ENCODE data around the gene RIMS4.

Gene RIMS4

GRCh38 chr20:44762466-44763140 lies 47.7 kb downstream of the RIMS4 start:
- DNase-seq (ENCODE audit: low read depth) = no peak

DNA sequence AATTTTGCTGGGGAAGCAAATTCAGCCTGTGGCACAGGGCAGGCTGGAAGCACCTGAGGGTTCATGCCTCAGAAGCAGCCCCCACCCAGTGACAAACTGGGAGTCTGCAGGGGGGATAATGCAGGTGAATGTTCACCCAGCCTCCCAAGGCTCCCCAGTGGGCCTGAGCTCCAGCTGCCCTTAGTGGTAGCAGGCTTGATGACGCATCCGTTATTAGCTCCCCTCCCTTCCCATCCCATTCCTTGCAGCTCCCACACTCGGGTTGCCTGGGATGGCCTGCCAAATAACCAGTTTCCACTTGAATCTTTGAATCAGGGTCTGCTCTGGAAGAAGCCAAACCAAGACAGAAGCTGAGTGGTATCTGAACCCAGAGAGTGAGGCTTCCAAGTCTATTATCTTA lies 48.9 kb downstream of the RIMS4 start:
- peak; percentile 17 for DNase-seq (ENCODE audit: low read depth)

- no peak for DNase-seq (ENCODE audit: low read depth)
These were observed 50.8 kb downstream of the RIMS4 start for GRCh38 chr20:44759595-44759994.

- DNase-seq (ENCODE audit: low read depth) = no peak
These were observed 51.9 kb downstream of the RIMS4 start for GRCh38 chr20:44758247-44759101.

DNA sequence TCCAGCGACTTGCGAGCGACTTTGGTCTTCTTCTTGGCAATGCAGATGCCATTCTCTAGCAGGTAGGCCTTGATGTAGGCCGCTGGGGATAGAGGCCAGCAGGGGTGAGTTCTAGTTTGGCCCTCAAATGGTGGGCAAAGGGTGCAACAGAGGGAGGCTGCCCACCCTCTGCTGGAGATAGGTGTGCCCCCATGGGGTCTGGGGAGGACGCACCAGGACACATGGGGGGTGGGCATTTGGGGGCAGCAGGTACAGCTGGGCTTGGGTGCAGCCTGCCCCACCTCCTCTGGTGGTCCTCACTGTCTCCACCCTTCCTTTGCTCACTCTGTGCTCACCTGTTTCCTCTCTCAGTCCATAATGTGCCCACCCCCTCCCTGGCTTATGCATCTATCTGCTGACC lies 53.4 kb downstream of the RIMS4 start:
- no peak for DNase-seq (ENCODE audit: low read depth)

DNA sequence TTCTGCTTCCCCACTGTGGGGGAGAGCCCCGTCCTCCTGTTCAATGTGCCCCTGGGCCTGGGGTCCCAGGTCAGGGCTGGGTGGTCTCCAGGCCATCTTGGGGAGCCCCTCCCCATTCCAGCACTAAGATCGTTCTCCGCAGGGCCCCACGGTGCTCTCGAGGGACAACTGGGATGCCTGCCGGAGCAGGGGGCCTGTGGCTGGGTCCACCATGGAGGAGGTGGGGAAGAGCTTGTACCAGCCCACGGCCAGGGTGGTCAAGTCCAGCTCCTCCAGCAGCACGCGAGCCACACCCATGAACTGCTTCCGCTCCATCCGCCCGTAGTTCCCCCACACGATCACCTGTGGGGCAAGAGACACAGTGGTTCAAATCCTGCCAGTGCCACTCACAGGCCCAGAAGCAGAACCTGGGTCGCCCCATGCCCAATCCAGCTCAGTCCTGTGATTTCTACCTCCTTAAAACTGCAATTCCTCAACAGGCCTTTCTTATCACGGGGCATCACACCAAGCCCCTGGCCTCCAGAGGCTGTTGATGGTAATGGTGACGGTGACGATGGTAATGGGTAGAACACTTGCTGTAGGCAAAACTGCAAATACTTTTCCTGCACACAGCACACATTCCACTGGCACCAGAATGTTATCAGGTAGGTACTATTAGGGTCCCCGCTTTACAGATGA lies 54.2 kb downstream of the RIMS4 start:
- no peak for DNase-seq (ENCODE audit: low read depth)

DNA sequence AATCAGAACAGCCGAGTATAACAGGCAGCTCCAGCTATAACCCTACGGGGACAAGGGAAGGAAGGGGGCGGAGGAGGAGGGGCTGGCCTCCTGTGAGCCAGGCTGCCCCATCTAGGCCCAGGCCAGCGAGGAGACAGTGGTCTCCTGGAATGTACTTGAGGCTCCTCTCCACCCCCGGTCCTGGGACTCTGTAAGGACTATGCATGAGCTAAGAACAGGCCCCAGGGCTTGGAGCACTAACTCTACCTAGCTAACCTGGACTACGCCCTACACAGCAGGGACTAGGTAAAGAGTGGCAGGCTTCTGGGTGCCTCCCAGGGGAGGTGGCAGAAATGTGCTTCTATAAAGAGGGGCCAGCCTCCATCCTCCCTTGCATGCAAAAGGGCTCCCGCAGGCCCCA lies 55.8 kb downstream of the RIMS4 start:
- DNase-seq (ENCODE audit: low read depth) = no peak

- no peak for DNase-seq (ENCODE audit: low read depth)
These were observed 58.0 kb downstream of the RIMS4 start for GRCh38 chr20:44752099-44752931.

DNA sequence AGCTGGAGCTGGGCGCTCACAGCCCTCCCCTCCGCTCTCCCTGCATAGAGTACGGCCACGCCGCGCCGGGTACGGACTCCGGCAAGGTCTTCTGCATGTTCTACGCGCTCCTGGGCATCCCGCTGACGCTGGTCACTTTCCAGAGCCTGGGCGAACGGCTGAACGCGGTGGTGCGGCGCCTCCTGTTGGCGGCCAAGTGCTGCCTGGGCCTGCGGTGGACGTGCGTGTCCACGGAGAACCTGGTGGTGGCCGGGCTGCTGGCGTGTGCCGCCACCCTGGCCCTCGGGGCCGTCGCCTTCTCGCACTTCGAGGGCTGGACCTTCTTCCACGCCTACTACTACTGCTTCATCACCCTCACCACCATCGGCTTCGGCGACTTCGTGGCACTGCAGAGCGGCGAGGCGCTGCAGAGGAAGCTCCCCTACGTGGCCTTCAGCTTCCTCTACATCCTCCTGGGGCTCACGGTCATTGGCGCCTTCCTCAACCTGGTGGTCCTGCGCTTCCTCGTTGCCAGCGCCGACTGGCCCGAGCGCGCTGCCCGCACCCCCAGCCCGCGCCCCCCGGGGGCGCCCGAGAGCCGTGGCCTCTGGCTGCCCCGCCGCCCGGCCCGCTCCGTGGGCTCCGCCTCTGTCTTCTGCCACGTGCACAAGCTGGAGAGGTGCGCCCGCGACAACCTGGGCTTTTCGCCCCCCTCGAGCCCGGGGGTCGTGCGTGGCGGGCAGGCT lies 60.1 kb downstream of the RIMS4 start:
- DNase-seq (ENCODE audit: low read depth) = no peak

DNA sequence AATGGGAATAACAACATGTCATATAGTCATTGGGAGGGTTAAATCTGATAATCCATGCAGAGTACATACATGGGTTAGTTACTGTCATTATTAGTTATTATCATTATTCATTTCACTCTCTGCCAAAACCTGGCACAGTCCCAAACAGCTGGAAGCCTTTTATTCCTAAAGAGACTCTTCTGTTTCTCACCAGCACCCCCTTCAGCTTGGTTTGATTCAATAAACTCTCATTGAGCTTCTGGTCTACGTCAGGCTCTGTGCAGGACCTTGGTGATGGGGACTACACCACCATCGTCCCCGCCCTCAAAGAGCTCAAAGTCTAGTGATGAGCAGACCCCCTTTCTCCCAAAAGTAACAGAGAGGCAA lies 62.4 kb downstream of the RIMS4 start:
- peak; percentile 42 for DNase-seq (ENCODE audit: low read depth)

DNA sequence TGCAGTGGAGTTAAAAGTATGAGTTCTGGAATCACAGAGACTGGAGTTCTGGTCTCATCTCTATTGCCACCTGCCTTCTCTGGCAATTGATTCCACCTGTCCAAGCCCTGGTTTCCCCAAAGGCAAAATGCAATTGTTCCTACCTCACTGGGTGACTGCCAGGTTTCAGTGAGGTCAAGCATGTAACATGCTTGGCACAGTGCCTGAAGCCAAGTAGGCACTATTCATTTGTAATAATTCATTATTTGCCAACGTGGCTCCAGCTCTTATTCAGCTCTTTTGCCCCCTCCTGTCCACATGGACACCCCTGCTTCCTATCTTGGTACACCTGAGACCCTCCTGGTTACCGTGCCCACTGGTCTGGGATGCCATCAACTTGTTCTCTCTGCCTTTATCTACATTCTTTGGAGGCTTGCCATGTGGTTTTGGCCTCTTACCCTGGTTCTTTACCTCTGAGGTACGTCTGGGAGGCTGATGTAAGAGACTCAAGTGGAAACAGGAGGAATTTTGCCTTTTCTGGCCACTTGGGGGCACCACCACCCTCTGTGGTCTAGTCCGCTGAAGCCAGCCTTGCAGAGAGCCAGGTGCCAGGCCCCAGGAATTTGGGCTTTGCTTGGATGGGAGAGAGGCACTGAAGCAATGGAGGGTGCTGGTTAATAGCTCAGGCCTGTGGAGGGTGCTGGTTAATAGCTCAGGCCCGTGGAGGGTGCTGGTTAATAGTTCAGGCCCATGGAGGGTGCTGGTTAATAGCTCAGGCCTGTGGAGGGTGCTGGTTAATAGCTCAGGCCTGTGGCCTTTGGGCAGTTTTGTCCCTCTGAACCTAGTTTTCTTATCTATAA lies 63.0 kb downstream of the RIMS4 start:
- DNase-seq (ENCODE audit: low read depth) = peak; percentile 81

- peak; percentile 11 for DNase-seq (ENCODE audit: low read depth)
These were observed 63.8 kb downstream of the RIMS4 start for GRCh38 chr20:44746367-44747165.

GRCh38 chr20:44745598-44746366 lies 64.6 kb downstream of the RIMS4 start, which contains the start of gene KCNK15:
TSS of gene KCNK15 (plus strand) at chr20:44745865. CDS start at chr20:44745911, 46 bp downstream.
- peak; percentile 57 for DNase-seq (ENCODE audit: low read depth)

GRCh38 chr20:44745122-44745597 lies 65.2 kb downstream of the RIMS4 start:
- DNase-seq (ENCODE audit: low read depth) = no peak

DNA sequence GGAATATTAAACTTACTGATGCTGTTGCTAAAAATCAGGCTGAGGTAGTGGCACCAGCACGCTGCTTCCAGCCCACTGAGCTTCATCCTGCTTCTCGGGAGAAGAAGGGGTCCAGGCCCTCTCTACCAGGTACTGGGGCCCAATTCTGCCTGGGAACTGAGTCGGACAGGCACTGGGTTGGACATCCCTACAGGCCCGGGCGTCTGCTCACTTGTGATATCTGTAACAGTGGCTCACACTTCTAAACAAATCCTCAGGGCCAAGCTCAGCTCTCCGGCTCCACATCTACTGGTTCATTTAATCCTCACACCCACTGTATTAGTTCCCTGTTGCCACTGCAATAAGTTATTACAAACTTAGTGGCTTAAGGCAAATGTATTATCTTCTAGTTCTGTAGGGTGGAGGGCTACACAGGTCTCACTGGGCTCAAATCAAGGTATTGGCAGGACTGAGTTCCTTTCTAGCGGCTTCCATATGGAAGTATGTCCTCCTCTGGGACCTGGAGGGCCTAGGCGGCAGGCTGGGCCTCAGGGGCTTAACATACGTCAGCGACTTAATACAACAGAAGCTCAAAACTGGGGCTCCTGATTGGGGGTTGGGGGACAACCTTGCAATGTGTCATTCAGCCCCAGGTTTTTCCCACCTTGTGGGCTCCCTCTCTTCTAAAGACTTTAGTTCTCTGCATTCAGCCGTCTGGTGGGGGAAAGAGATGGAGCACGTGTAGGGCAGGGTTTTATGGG lies 66.3 kb downstream of the RIMS4 start:
- no peak for DNase-seq (ENCODE audit: low read depth)

DNA sequence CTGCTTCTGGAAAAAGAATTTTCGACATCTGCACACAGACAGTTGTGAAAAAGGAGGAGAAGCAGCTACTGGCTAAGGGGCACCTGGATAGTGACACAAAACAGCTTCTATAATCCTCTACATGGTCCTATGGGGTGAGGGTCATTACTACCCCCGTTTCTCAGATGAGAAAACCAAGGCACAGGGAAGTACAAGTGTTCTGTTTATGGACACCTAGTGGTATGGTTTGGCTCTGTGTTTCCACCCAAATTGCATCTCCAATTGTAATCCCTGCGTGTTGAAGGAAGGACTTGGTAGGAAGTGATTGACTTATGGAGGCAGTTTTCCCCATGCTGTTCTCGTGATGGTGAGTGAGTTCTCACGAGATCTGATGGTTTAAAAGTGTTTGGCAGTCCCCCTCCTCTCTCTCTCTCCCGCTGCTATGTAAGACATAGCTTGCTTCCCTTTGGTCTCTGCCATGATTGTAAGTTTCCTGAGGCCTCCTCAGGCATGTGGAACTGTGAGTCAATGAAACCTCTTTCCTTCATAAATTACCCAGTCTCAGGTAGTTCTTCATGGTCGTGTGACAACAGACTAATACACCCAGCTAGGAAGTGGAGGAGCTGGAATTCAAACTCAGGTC lies 67.2 kb downstream of the RIMS4 start:
- DNase-seq (ENCODE audit: low read depth) = no peak

GRCh38 chr20:44742304-44743079 lies 67.9 kb downstream of the RIMS4 start:
- DNase-seq (ENCODE audit: low read depth) = no peak
